Liver (tissue), 9 donors: ENCODE measurements around the gene DCAF4. TPM values are rescaled to one million over a fixed set of nuclear protein-coding genes. Genes with fewer than 3 reads are reported as not detected.

Source experiments
- DNase-seq: peaks from one replicate; pipeline ENCODE4 v3.0.0-alpha.2; 2017; ENCODE audit warnings: low spot score
- H3K27ac ChIP-seq, 2 donors: one replicate each; pipeline ENCODE4 v1.7.0; 2013; ENCODE audit warnings: inconsistent platforms in 2 of 2, low read length in 2 of 2, control low read depth in 1 of 2, low read depth in 1 of 2, mild to moderate bottlenecking in 1 of 2
- H3K27me3 ChIP-seq, 4 donors: one replicate each; pipeline versions ENCODE4 v1.6.1 to v1.7.0; 2013; ENCODE audit warnings: low read length in 3 of 4, inconsistent platforms in 1 of 4, mild to moderate bottlenecking in 1 of 4, moderate library complexity in 1 of 4; ENCODE audit not compliant: control insufficient read depth in 4 of 4, insufficient read depth in 4 of 4
- H3K36me3 ChIP-seq, 4 donors: one replicate each; pipeline versions ENCODE4 v1.6.1 to v1.7.0; 2013; ENCODE audit warnings: low read length in 3 of 4, mild to moderate bottlenecking in 3 of 4, low read depth in 1 of 4, moderate library complexity in 1 of 4; ENCODE audit not compliant: control insufficient read depth in 4 of 4, insufficient read depth in 3 of 4
- H3K4me1 ChIP-seq, 4 donors: one replicate each; pipeline versions ENCODE4 v1.6.1 to v1.7.0; 2013; ENCODE audit warnings: low read length in 3 of 4, mild to moderate bottlenecking in 3 of 4, moderate library complexity in 1 of 4; ENCODE audit not compliant: control insufficient read depth in 4 of 4, insufficient read depth in 4 of 4
- H3K4me3 ChIP-seq, 3 donors: one replicate each; pipeline versions ENCODE4 v1.6.1 to v1.7.0; 2013; ENCODE audit warnings: low read length in 3 of 3, control low read depth in 1 of 3, low read depth in 1 of 3, mild to moderate bottlenecking in 1 of 3
- H3K9ac ChIP-seq, 2 donors: one replicate each; pipeline ENCODE4 v1.7.0; 2013; ENCODE audit warnings: low read length in 2 of 2, mild to moderate bottlenecking in 2 of 2, moderate library complexity in 2 of 2, control low read depth in 1 of 2, low read depth in 1 of 2
- H3K9me3 ChIP-seq, 4 donors: one replicate each; pipeline versions ENCODE4 v1.6.1 to v1.7.0; 2013; ENCODE audit warnings: low read length in 3 of 4; ENCODE audit not compliant: control insufficient read depth in 4 of 4
- ATF3 ChIP-seq: IDR thresholded peaks from 2 replicates; pipeline ENCODE4 v1.6.1; 2016; ENCODE audit warnings: antibody characterized with exemption
- CTCF ChIP-seq: fragments of 150-350 bp; IDR thresholded peaks from 2 replicates; pipeline ENCODE4 v1.5.1; 2017; ENCODE audit warnings: improper control_type of control experiment, low read depth, low read length; ENCODE audit not compliant: missing input control
- EGR1 ChIP-seq, 2 donors: IDR thresholded peaks; 2 replicates each; pipeline ENCODE4 v1.6.1; 2016 to 2018; ENCODE audit warnings: antibody characterized with exemption in 2 of 2, low read depth in 2 of 2
- FOXA1 ChIP-seq: IDR thresholded peaks from 2 replicates; pipeline ENCODE4 v1.6.1; 2016; ENCODE audit warnings: antibody characterized with exemption
- FOXA2 ChIP-seq: IDR thresholded peaks from 2 replicates; pipeline ENCODE4 v1.6.1; 2016; ENCODE audit warnings: antibody characterized with exemption
- GABPA ChIP-seq, 2 donors: IDR thresholded peaks in 1 of 2; conservative IDR thresholded peaks in 1 of 2; 2 replicates each; pipeline ENCODE4 v1.6.1; 2016; ENCODE audit warnings: antibody characterized with exemption in 2 of 2, mild to moderate bottlenecking in 1 of 2, moderate library complexity in 1 of 2
- HNF4A ChIP-seq, 2 donors: conservative IDR thresholded peaks; 2 replicates each; pipeline ENCODE4 v1.6.1; 2016; ENCODE audit warnings: antibody characterized with exemption in 2 of 2, mild to moderate bottlenecking in 2 of 2
- HNF4G ChIP-seq: IDR thresholded peaks from 2 replicates; pipeline ENCODE4 v1.6.1; 2016; ENCODE audit warnings: antibody characterized with exemption
- JUND ChIP-seq, 2 donors: IDR thresholded peaks; 2 replicates each; pipeline ENCODE4 v1.6.1; 2016; ENCODE audit warnings: antibody characterized with exemption in 2 of 2
- MAX ChIP-seq: IDR thresholded peaks from 2 replicates; pipeline ENCODE4 v1.6.1; 2016; ENCODE audit warnings: antibody characterized with exemption
- NR2F2 ChIP-seq: IDR thresholded peaks from 2 replicates; pipeline ENCODE4 v1.6.1; 2016; ENCODE audit warnings: antibody characterized with exemption
- RAD21 ChIP-seq, 2 donors: IDR thresholded peaks; 2 replicates each; pipeline ENCODE4 v1.6.1; 2016; ENCODE audit warnings: antibody characterized with exemption in 2 of 2, mild to moderate bottlenecking in 2 of 2
- REST ChIP-seq: IDR thresholded peaks from 2 replicates; pipeline ENCODE4 v1.6.1; 2016; ENCODE audit warnings: antibody characterized with exemption, mild to moderate bottlenecking
- RXRA ChIP-seq, 2 donors: IDR thresholded peaks; 2 replicates each; pipeline ENCODE4 v1.6.1; 2017 to 2018; ENCODE audit warnings: antibody characterized with exemption in 2 of 2, mild to moderate bottlenecking in 1 of 2
- SP1 ChIP-seq: IDR thresholded peaks from 2 replicates; pipeline ENCODE4 v1.6.1; 2018; ENCODE audit warnings: antibody characterized with exemption, mild to moderate bottlenecking
- TAF1 ChIP-seq: conservative IDR thresholded peaks from 2 replicates; pipeline ENCODE4 v1.6.1; 2016; ENCODE audit warnings: antibody characterized with exemption, mild to moderate bottlenecking
- YY1 ChIP-seq: IDR thresholded peaks from 2 replicates; pipeline ENCODE4 v1.6.1; 2016; ENCODE audit warnings: antibody characterized with exemption, mild to moderate bottlenecking
- ZBTB33 ChIP-seq: IDR thresholded peaks from 2 replicates; pipeline ENCODE4 v1.6.1; 2016; ENCODE audit warnings: antibody characterized with exemption
- WGBS: extraction: QIAGEN DNeasy Blood & Tissue Kit; methylation state at CpG from one replicate; pipeline ENCODE4 v1.1.7; 2013; 5-methylcytosine and 5-hydroxymethylcytosine counted together
- polyA plus RNA-seq, 2 donors: library from polyadenylated mRNA; stranded (reverse) in 1 of 2; unstranded in 1 of 2; fragments of 200-250 nt in 1 of 2; fragments of >200 nt in 1 of 2; fragmentation: Nextera tagmentation in 1 of 2; extraction: Ambion mirVana in 1 of 2; gene quantifications; one replicate each; pipeline versions ENCODE4 v1.2.1 to v1.2.3, GENCODE V29; 2013 to 2015
- total RNA-seq, 2 donors: library from RNA; depleted of rRNA; stranded (reverse); fragments of >200 nt; gene quantifications; one replicate each; pipeline ENCODE4 v1.2.3, GENCODE V29; 2014
- donor health status: healthy.
- donor health status: healthy.
- donor health status: healthy.
- donor health status: healthy.
- donor health status: healthy.

The DCAF4 gene
- total and polyA plus RNA-seq, 4 donors: 3.5 to 11.0 (median 6.1) TPM

GRCh38 chr14:72906316-72906715, 19.9 kb upstream of the DCAF4 start:
- Histone ChIP-seq H3K4me3 (no peak overlapping the region), H3K9me3 (no peaks in the 10 kb centered on the region), H3K4me1 (peaks cover 0 to 17% (median 7%) of the 10 kb centered on the region in 4 donors), H3K27ac (no peak overlapping the region), H3K9ac (no peak overlapping the region), H3K36me3 (no peaks in the 10 kb centered on the region), H3K27me3 (no peaks in the 10 kb centered on the region)
- DNase-seq: no peak
- WGBS: 47% methylated on average over 3 of the region's 3 CpGs
- TF ChIP-seq FOXA1: no peak
- no peak for TF ChIP-seq FOXA2
- TF ChIP-seq GABPA (IDR thresholded peaks at IDR 0.05 in 1 of 2, conservative IDR thresholded peaks at IDR 0.05 in 1 of 2): no peak
- TF ChIP-seq SP1: no peak
- no peak for TF ChIP-seq NR2F2
- no peak for TF ChIP-seq ZBTB33
- TF ChIP-seq TAF1: no peak
- no peak for TF ChIP-seq RAD21 (IDR thresholded peaks at IDR 0.05)
- no peak for TF ChIP-seq EGR1 (IDR thresholded peaks at IDR 0.05; ENCODE audit: low read depth in 2 of 2)
- no peak for TF ChIP-seq JUND (IDR thresholded peaks at IDR 0.05)
- no peak for TF ChIP-seq REST
- no peak for TF ChIP-seq ATF3
- no peak for TF ChIP-seq RXRA (IDR thresholded peaks at IDR 0.05)
- TF ChIP-seq YY1: no peak
- no peak for TF ChIP-seq MAX
- no peak for TF ChIP-seq HNF4A (conservative IDR thresholded peaks at IDR 0.05)
- TF ChIP-seq CTCF: no peak

- H3K27ac ChIP-seq: no peak overlapping the region
- H3K36me3 ChIP-seq: no peaks in the 10 kb centered on the region
- no peak for TF ChIP-seq FOXA2
- TF ChIP-seq YY1: no peak
- TF ChIP-seq HNF4G: no peak
- TF ChIP-seq TAF1: no peak
- TF ChIP-seq REST: no peak
- TF ChIP-seq GABPA (IDR thresholded peaks at IDR 0.05 in 1 of 2, conservative IDR thresholded peaks at IDR 0.05 in 1 of 2): no peak
- no peak for TF ChIP-seq JUND (IDR thresholded peaks at IDR 0.05)
- TF ChIP-seq HNF4A (conservative IDR thresholded peaks at IDR 0.05): no peak
- no peak for TF ChIP-seq EGR1 (IDR thresholded peaks at IDR 0.05; ENCODE audit: low read depth in 2 of 2)
- peaks cover 0 to 17% (median 7%) of the 10 kb centered on the region in 4 donors for H3K4me1 ChIP-seq
- WGBS: 76% methylated on average over 1 of the region's 1 CpG
- no peak for DNase-seq
- H3K9ac ChIP-seq: no peak overlapping the region
- H3K9me3 ChIP-seq: no peaks in the 10 kb centered on the region
- no peaks in the 10 kb centered on the region for H3K27me3 ChIP-seq
- no peak overlapping the region for H3K4me3 ChIP-seq
Measured at GRCh38 chr14:72906879-72907278, 19.4 kb upstream of the DCAF4 start.
